HepG2 (cell line): ENCODE data around the gene SLC26A9. TPM values are rescaled to one million over a fixed set of nuclear protein-coding genes. Genes with fewer than 3 reads are reported as not detected.
A peak's percentile ranks its signal among the peaks of the same experiment; 100 is the strongest.

ENCODE experiments used
- ATAC-seq: fragments of 200-7000 bp; cut with Tn5 transposase; 3 replicates; pipeline ENCODE4 v1.9.1; 2020; ENCODE audit warnings: mild to moderate bottlenecking, moderate library complexity
- BruUV-seq: library from RNA; stranded (reverse); fragments of 400-500 nt; replicated peaks from 2 replicates; lab custom pipeline; 2021; lab: Mats Ljungman, UMichigan
- CTCF ChIA-PET: fragments of 300-600 bp; formaldehyde crosslinking; extraction: SDS; loops from one replicate; lab custom pipeline; 2021; ENCODE audit warnings: low total read pairs, inconsistent platforms, low intra/inter-chr PET ratio; lab: Yijun Ruan, JAX
- POLR2A ChIA-PET: fragments of 350-600 bp; sonication (Branson Sonifier 250); formaldehyde crosslinking; loops from one replicate; lab custom pipeline; 2020; ENCODE audit warnings: antibody characterized with exemption, inconsistent platforms; lab: Yijun Ruan, JAX
- DNase-seq: peaks from one replicate; pipeline ENCODE4 v3.0.0-alpha.2; 2015; ENCODE audit warnings: low spot score
- FAIRE-seq: peaks from 3 replicates; lab custom pipeline; 2011; peaks lifted over from hg19 to GRCh38; lab: Jason Lieb, UNC
- H2AFZ ChIP-seq: one replicate; pipeline ENCODE4 v1.6.1; 2011; ENCODE audit warnings: low read length, inconsistent platforms
- H3K27ac ChIP-seq: fragments of 300-600 bp; 3 replicates; pipeline ENCODE4 v1.8.0; 2011; ENCODE audit warnings: mixed run types, mild to moderate bottlenecking, mixed read lengths, low read length, inconsistent platforms; ENCODE audit not compliant: insufficient read depth; ENCODE audit errors: extremely low read length
- H3K27me3 ChIP-seq, 2 experiments: fragments of 200-600 bp in 1 of 2; 2 replicates in 1 of 2; 3 replicates in 1 of 2; pipeline versions ENCODE4 v1.6.0 to v1.8.0; 2011; ENCODE audit warnings: low read length in 2 of 2, mild to moderate bottlenecking in 2 of 2, moderate library complexity in 2 of 2, inconsistent platforms in 1 of 2; ENCODE audit not compliant: insufficient read depth in 2 of 2, control insufficient read depth in 1 of 2
- H3K36me3 ChIP-seq, 2 experiments: fragments of 200-600 bp in 1 of 2; replicated peaks in 1 of 2; 2 replicates in 1 of 2; 3 replicates in 1 of 2; pipeline versions ENCODE4 v1.5.1 to v1.8.0; 2011; ENCODE audit warnings: low read length in 2 of 2, inconsistent platforms in 1 of 2; ENCODE audit not compliant: insufficient read depth in 2 of 2, control insufficient read depth in 1 of 2
- H3K4me1 ChIP-seq: 2 replicates; pipeline ENCODE4 v1.5.1; 2012; ENCODE audit warnings: low read length, inconsistent platforms; ENCODE audit not compliant: insufficient read depth
- H3K4me2 ChIP-seq: 2 replicates; pipeline ENCODE4 v1.6.0; 2011; ENCODE audit warnings: low read depth, low read length, inconsistent platforms
- H3K4me3 ChIP-seq, 3 experiments: fragments of 200-600 bp in 1 of 3; sonication (generic), shearing (Covaris generic) in 1 of 3; replicated peaks in 1 of 3; 2 replicates each; pipeline ENCODE4 v1.5.1; 2011 to 2016; ENCODE audit warnings: low read length in 3 of 3, inconsistent platforms in 2 of 3, low read depth in 2 of 3, mild to moderate bottlenecking in 2 of 3, control low read depth in 1 of 3, mixed read lengths in 1 of 3; ENCODE audit not compliant: insufficient read depth in 1 of 3
- H3K79me2 ChIP-seq: one replicate; pipeline ENCODE4 v1.6.1; 2011; ENCODE audit warnings: low read length, inconsistent platforms; ENCODE audit not compliant: insufficient read depth
- H3K9ac ChIP-seq: 2 replicates; pipeline ENCODE4 v1.6.0; 2011; ENCODE audit warnings: mild to moderate bottlenecking, low read depth, low read length, inconsistent platforms; ENCODE audit not compliant: insufficient read depth
- H3K9me3 ChIP-seq: 2 replicates; pipeline ENCODE4 v1.5.1; 2012; ENCODE audit warnings: mild to moderate bottlenecking, low read length
- H4K20me1 ChIP-seq: 2 replicates; pipeline ENCODE4 v1.6.0; 2011; ENCODE audit warnings: inconsistent platforms, mild to moderate bottlenecking, low read length, moderate library complexity; ENCODE audit not compliant: insufficient read depth
- BCL6 ChIP-seq: IDR thresholded peaks from 2 replicates; pipeline ENCODE4 v1.6.1; 2016; ENCODE audit warnings: missing genetic modification reagents, missing compliant biosample characterization
- ELF3 ChIP-seq: IDR thresholded peaks from 2 replicates; pipeline ENCODE4 v1.6.1; 2016; ENCODE audit warnings: missing genetic modification reagents, missing compliant biosample characterization
- FOSL2 ChIP-seq: sonication (generic); formaldehyde crosslinking; IDR thresholded peaks from 2 replicates; pipeline ENCODE4 v1.4.0; 2020; ENCODE audit warnings: missing genetic modification reagents
- FOXA1 ChIP-seq, 2 experiments: fragments of 450-650 bp in 1 of 2; sonication (generic) in 1 of 2; formaldehyde crosslinking in 1 of 2; IDR thresholded peaks; 2 replicates each; pipeline versions ENCODE4 v1.4.0 to v1.6.1; 2016 to 2020; ENCODE audit warnings: missing genetic modification reagents in 1 of 2
- IRF2 ChIP-seq: IDR thresholded peaks from 2 replicates; pipeline ENCODE4 v1.6.1; 2018; ENCODE audit warnings: missing genetic modification reagents, missing compliant biosample characterization
- NR1H2 ChIP-seq: sonication (generic); formaldehyde crosslinking; IDR thresholded peaks from 2 replicates; pipeline ENCODE4 v1.8.1; 2022; ENCODE audit warnings: low read depth, missing genetic modification reagents, borderline replicate concordance
- ONECUT2 ChIP-seq: sonication (generic); formaldehyde crosslinking; IDR thresholded peaks from 2 replicates; pipeline ENCODE4 v1.4.0; 2020; ENCODE audit warnings: missing genetic modification reagents
- RAD21 ChIP-seq: fragments of 450-650 bp; formaldehyde crosslinking; IDR thresholded peaks from 2 replicates; pipeline ENCODE4 v1.5.0; 2020; ENCODE audit warnings: mild to moderate bottlenecking
- RBFOX2 ChIP-seq: fragments of 200-400 bp; formaldehyde crosslinking; IDR thresholded peaks from 2 replicates; pipeline ENCODE4 v1.6.1; 2017; ENCODE audit warnings: low read depth, mild to moderate bottlenecking, low read length
- SMC3 ChIP-seq: IDR thresholded peaks from 2 replicates; pipeline ENCODE4 v1.6.1; 2011; ENCODE audit warnings: low read length, improper control_type of control experiment
- STAG1 ChIP-seq: sonication (generic); formaldehyde crosslinking; IDR thresholded peaks from 2 replicates; pipeline ENCODE4 v1.4.0; 2020; ENCODE audit warnings: missing genetic modification reagents
- THAP11 ChIP-seq: IDR thresholded peaks from 2 replicates; pipeline ENCODE4 v1.6.1; 2016; ENCODE audit warnings: missing biosample characterization, missing genetic modification reagents
- YEATS2 ChIP-seq: sonication (generic); formaldehyde crosslinking; IDR thresholded peaks from 2 replicates; pipeline ENCODE4 v1.4.0; 2020; ENCODE audit warnings: missing genetic modification reagents, borderline replicate concordance
- ZFP36L1 ChIP-seq: sonication (generic); formaldehyde crosslinking; IDR thresholded peaks from 2 replicates; pipeline ENCODE4 v1.8.0; 2022; ENCODE audit warnings: mild to moderate bottlenecking, missing genetic modification reagents, moderate library complexity
- ZNF572 ChIP-seq: sonication (generic); formaldehyde crosslinking; IDR thresholded peaks from 2 replicates; pipeline ENCODE4 v1.5.1; 2020; ENCODE audit warnings: mild to moderate bottlenecking, missing genetic modification reagents
- WGBS: methylation state at CpG from one replicate; pipeline ENCODE4 v1.1.6; 2017; ENCODE audit warnings: low lambda C conversion rate; 5-methylcytosine and 5-hydroxymethylcytosine counted together
- in situ Hi-C: cut with HindIII; loops from 2 replicates; pipeline ENCODE4 v1.10.0; 2017; ENCODE audit warnings: low pct_unique_long_range_greater_than_20kb; ENCODE audit not compliant: extremely low pct_ligation_motif_present
- intact Hi-C: fragments of 100-400 bp; cut with micrococcal nuclease; formaldehyde crosslinking; loops from one replicate; pipeline ENCODE4 v1.10.0; 2022; ENCODE audit not compliant: unreplicated experiment
- polyA plus RNA-seq, 8 experiments: library from polyadenylated mRNA; depleted of rRNA in 3 of 8; stranded (reverse) in 7 of 8; unstranded in 1 of 8; fragments of >200 nt; fragmentation: Illumina TruSeq in 4 of 8; extraction: Trizol in 4 of 8; gene quantifications; 2 replicates each; pipeline versions ENCODE4 v1.2.1 to v1.2.3, GENCODE V29; 2011 to 2016; ENCODE audit warnings: low read depth in 4 of 8, missing spikeins in 1 of 8, mixed read lengths in 1 of 8; ENCODE audit not compliant: insufficient read depth in 1 of 8
- total RNA-seq, 5 experiments: library from RNA; depleted of rRNA; stranded (reverse); fragments of >200 nt; fragmentation: Illumina TruSeq; extraction: Trizol; gene quantifications; 2 replicates each; pipeline ENCODE4 v1.2.3, GENCODE V29; 2016; ENCODE audit warnings: low read depth in 1 of 5
- TF ChIP-seq, protein P1 (sequence below): sonication (generic); formaldehyde crosslinking; IDR thresholded peaks from 2 replicates; pipeline ENCODE4 v1.5.0; 2020; ENCODE audit warnings: mild to moderate bottlenecking, missing genetic modification reagents, moderate library complexity
- TF ChIP-seq, protein P2 (sequence below): sonication (generic); formaldehyde crosslinking; IDR thresholded peaks from 2 replicates; pipeline ENCODE4 v1.8.0; 2022; ENCODE audit warnings: mild to moderate bottlenecking, missing genetic modification reagents, moderate library complexity
- TF ChIP-seq, protein P3 (sequence below): sonication (generic); formaldehyde crosslinking; IDR thresholded peaks from 2 replicates; pipeline ENCODE4 v1.4.0; 2020; ENCODE audit warnings: missing genetic modification reagents, low read depth, mild to moderate bottlenecking, borderline replicate concordance
- TF ChIP-seq, protein P4 (sequence below): IDR thresholded peaks from 2 replicates; pipeline ENCODE4 v1.6.1; 2016; ENCODE audit warnings: low read depth, borderline replicate concordance

The SLC26A9 gene
- total and polyA plus RNA-seq, 2 of the 13 experiments (the other 11 are each of a cell fraction or from before 2014, with no cell fraction given): 0.11 to 0.15 TPM

DNA sequence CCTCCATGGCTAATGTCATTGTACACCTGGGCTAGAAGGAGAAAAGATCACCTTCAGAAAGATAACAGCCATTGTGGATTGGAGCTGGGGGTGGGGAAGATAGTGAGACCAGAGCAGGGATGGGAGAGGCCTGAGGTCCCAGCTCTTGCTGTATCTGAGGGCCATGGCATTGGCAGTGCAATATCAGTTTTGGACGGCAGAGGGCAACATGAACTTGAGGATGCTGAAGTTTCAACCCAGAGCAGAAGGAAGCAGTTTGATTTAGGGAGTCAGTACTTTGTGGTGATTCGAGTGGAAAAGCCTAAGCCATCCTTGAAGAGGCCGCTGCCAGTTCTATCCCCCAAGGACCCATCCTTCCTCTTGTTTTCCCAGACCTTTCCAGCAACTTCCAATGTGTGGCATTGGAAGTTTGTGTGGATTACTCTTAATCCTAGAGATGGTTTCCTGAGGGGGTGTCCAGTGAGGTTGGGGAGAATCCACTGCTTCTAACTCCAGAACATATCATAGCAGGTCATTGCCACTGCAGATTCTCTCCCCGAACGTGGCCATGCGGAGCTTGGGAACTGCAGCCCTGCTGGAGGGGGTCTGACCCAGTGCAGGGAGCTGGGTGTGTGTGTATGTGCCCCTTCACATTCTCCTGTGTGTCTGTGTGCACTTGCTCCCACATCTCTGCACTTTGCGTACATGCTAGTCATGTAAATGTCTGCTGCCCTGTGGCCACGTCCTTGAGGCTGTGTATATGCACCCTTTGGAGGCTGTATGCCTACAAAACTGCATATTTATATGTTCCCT, 24.1 kb downstream of the SLC26A9 start:
- intact Hi-C loops: loop anchor here (1.0 to 10.0 kb wide), 3 partner anchors 58 to 264 kb away; no protein-coding TSS in a partner anchor
- POLR2A ChIA-PET: no interaction called here
- WGBS: 6% methylated on average over 3 of the region's 8 CpGs

More for the DNA sequence above, 24.1 kb downstream of the SLC26A9 start:
- Histone ChIP-seq H3K79me2 (no peaks in the 10 kb centered on the region), H3K27ac (no peak overlapping the region), H3K4me1 (0 out of 2 replicates have a peak, but pooled peaks cover 4% of the 10 kb centered on the region), H2AFZ (no peak overlapping the region), H3K9me3 (no peaks in the 10 kb centered on the region), H4K20me1 (no peaks in the 10 kb centered on the region), H3K27me3 (peaks cover 2 to 3% of the 10 kb centered on the region in 2 experiments; a peak in 2 of 5 replicates), H3K4me2 (no peak overlapping the region), H3K36me3 (no peaks in the 10 kb centered on the region), H3K4me3 (no peak overlapping the region), H3K9ac (no peak overlapping the region)
- DNase-seq: peak; percentile 52
- CTCF ChIA-PET: interaction anchor here (0.7 to 4.5 kb wide), 5 partner anchors 58 to 188 kb away, joined by 3 to 59 read pairs (median 5); no protein-coding TSS in a partner anchor
- no TSS peak for BruUV-seq
- in situ Hi-C loops: loop anchor here (10.0 kb wide), 1 partner anchor 186 kb away; no protein-coding TSS in a partner anchor
- TF ChIP-seq FOSL2 (CRISPR knock-in tag) (peak; percentile 39; the same call in 1 of the 2 replicates), BCL6 (CRISPR knock-in tag) (peak; percentile 19; the same call in 1 of the 2 replicates), RAD21 (CRISPR knock-in tag) (peak; percentile 82), SMC3 (peak; percentile 96), ZNF572 (CRISPR knock-in tag) (peak; percentile 100), ONECUT2 (CRISPR knock-in tag) (no peak), IRF2 (CRISPR knock-in tag) (peak; percentile 44; the same call in 1 of the 2 replicates), RBFOX2 (no peak), ELF3 (0 out of 2 replicates have a peak, but pooled peaks have one; percentile 26), THAP11 (CRISPR knock-in tag) (0 out of 2 replicates have a peak, but pooled peaks have one; percentile 33), STAG1 (peak; percentile 92), FOXA1 (IDR thresholded peaks at IDR 0.05) (no peak), FOXA1 (CRISPR knock-in tag; IDR thresholded peaks at IDR 0.05) (no peak), ZFP36L1 (no peak), YEATS2 (CRISPR knock-in tag) (peak; percentile 33; the same call in 1 of the 2 replicates), NR1H2 (no peak)
- TF ChIP-seq, protein P1, sequence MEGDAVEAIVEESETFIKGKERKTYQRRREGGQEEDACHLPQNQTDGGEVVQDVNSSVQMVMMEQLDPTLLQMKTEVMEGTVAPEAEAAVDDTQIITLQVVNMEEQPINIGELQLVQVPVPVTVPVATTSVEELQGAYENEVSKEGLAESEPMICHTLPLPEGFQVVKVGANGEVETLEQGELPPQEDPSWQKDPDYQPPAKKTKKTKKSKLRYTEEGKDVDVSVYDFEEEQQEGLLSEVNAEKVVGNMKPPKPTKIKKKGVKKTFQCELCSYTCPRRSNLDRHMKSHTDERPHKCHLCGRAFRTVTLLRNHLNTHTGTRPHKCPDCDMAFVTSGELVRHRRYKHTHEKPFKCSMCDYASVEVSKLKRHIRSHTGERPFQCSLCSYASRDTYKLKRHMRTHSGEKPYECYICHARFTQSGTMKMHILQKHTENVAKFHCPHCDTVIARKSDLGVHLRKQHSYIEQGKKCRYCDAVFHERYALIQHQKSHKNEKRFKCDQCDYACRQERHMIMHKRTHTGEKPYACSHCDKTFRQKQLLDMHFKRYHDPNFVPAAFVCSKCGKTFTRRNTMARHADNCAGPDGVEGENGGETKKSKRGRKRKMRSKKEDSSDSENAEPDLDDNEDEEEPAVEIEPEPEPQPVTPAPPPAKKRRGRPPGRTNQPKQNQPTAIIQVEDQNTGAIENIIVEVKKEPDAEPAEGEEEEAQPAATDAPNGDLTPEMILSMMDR (CRISPR knock-in tag): peak; percentile 91
- TF ChIP-seq, protein P2, sequence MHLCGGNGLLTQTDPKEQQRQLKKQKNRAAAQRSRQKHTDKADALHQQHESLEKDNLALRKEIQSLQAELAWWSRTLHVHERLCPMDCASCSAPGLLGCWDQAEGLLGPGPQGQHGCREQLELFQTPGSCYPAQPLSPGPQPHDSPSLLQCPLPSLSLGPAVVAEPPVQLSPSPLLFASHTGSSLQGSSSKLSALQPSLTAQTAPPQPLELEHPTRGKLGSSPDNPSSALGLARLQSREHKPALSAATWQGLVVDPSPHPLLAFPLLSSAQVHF (CRISPR knock-in tag): no peak
- TF ChIP-seq, protein P3, sequence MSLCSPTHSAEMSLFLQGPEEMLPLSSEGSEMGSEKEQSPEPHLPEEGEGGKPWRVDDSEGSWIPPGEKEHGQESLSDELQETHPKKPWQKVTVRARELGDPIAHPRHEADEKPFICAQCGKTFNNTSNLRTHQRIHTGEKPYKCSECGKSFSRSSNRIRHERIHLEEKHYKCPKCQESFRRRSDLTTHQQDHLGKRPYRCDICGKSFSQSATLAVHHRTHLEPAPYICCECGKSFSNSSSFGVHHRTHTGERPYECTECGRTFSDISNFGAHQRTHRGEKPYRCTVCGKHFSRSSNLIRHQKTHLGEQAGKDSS (CRISPR knock-in tag): 0 out of 2 replicates have a peak, but pooled peaks have one; percentile 38
- TF ChIP-seq, protein P4, sequence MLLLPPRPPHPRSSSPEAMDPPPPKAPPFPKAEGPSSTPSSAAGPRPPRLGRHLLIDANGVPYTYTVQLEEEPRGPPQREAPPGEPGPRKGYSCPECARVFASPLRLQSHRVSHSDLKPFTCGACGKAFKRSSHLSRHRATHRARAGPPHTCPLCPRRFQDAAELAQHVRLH (CRISPR knock-in tag): 0 out of 2 replicates have a peak, but pooled peaks have one; percentile 51
- FAIRE-seq: peak; percentile 90
- ATAC-seq: peak; percentile 85
